Trophoblast cell (in vitro differentiated cells and primary cell): Measurements from ENCODE around the gene TFCP2L1.

Source experiments
- DNase-seq, 2 donors: peaks; one replicate each; pipeline ENCODE4 v3.0.0-alpha.2; 2016
- H2AFZ ChIP-seq: 2 replicates; pipeline ENCODE4 v1.6.1; 2013; ENCODE audit warnings: low read length, moderate library complexity, mild to moderate bottlenecking; ENCODE audit not compliant: insufficient read depth, poor library complexity
- H2AK5ac ChIP-seq: 2 replicates; pipeline ENCODE4 v1.6.1; 2013; ENCODE audit warnings: mild to moderate bottlenecking, low read length
- H2BK120ac ChIP-seq: 2 replicates; pipeline ENCODE4 v1.6.1; 2013; ENCODE audit warnings: low read length, mild to moderate bottlenecking, moderate library complexity; ENCODE audit not compliant: insufficient read depth, poor library complexity
- H2BK12ac ChIP-seq: 2 replicates; pipeline ENCODE4 v1.6.1; 2013; ENCODE audit warnings: mild to moderate bottlenecking, low read length, moderate library complexity
- H2BK5ac ChIP-seq: 2 replicates; pipeline ENCODE4 v1.6.1; 2013; ENCODE audit warnings: low read length, low read depth, moderate library complexity, mild to moderate bottlenecking; ENCODE audit not compliant: poor library complexity
- H3K14ac ChIP-seq: 2 replicates; pipeline ENCODE4 v1.6.1; 2013; ENCODE audit warnings: mild to moderate bottlenecking, low read length
- H3K18ac ChIP-seq: 2 replicates; pipeline ENCODE4 v1.6.1; 2013; ENCODE audit warnings: mild to moderate bottlenecking, low read length
- H3K23ac ChIP-seq: 2 replicates; pipeline ENCODE4 v1.6.1; 2013; ENCODE audit warnings: low read length
- H3K27ac ChIP-seq: 2 replicates; pipeline ENCODE4 v1.5.1; 2013; ENCODE audit warnings: low read depth, mild to moderate bottlenecking, inconsistent platforms, low read length, moderate library complexity
- H3K27me3 ChIP-seq: 2 replicates; pipeline ENCODE4 v1.6.1; 2013; ENCODE audit warnings: inconsistent platforms, mild to moderate bottlenecking, low read length, moderate library complexity; ENCODE audit not compliant: insufficient read depth
- H3K36me3 ChIP-seq, 2 experiments: 1 replicate in 1 of 2; 2 replicates in 1 of 2; pipeline ENCODE4 v1.6.1; 2013; ENCODE audit warnings: low read length in 2 of 2, mild to moderate bottlenecking in 2 of 2, moderate library complexity in 1 of 2; ENCODE audit not compliant: insufficient read depth in 2 of 2, control insufficient read depth in 1 of 2
- H3K4ac ChIP-seq: 2 replicates; pipeline ENCODE4 v1.6.1; 2013; ENCODE audit warnings: low read depth, mild to moderate bottlenecking, low read length, moderate library complexity
- H3K4me1 ChIP-seq, 2 experiments: 1 replicate in 1 of 2; 2 replicates in 1 of 2; pipeline ENCODE4 v1.6.1; 2013; ENCODE audit warnings: low read length in 2 of 2, mild to moderate bottlenecking in 2 of 2, moderate library complexity in 1 of 2; ENCODE audit not compliant: insufficient read depth in 2 of 2, control insufficient read depth in 1 of 2
- H3K4me2 ChIP-seq: 2 replicates; pipeline ENCODE4 v1.6.1; 2013; ENCODE audit warnings: inconsistent platforms, mild to moderate bottlenecking, low read length, moderate library complexity
- H3K4me3 ChIP-seq: 2 replicates; pipeline ENCODE4 v1.5.1; 2013; ENCODE audit warnings: mild to moderate bottlenecking, low read depth, low read length, inconsistent platforms
- H3K79me1 ChIP-seq: one replicate; pipeline ENCODE4 v1.6.1; 2013; ENCODE audit warnings: low read length
- H3K79me2 ChIP-seq: 2 replicates; pipeline ENCODE4 v1.6.1; 2013; ENCODE audit warnings: low read length, mild to moderate bottlenecking; ENCODE audit not compliant: control insufficient read depth, insufficient read depth, poor library complexity
- H3K9ac ChIP-seq: 2 replicates; pipeline ENCODE4 v1.6.1; 2013; ENCODE audit warnings: mild to moderate bottlenecking, low read length
- H3K9me3 ChIP-seq: 2 replicates; pipeline ENCODE4 v1.6.1; 2013; ENCODE audit warnings: low read depth, mild to moderate bottlenecking, control low read depth, inconsistent platforms, low read length; ENCODE audit not compliant: insufficient read depth
- H4K12ac ChIP-seq: 2 replicates; pipeline ENCODE4 v1.6.1; 2013; ENCODE audit warnings: low read depth, mild to moderate bottlenecking, low read length, moderate library complexity
- H4K8ac ChIP-seq: 2 replicates; pipeline ENCODE4 v1.6.1; 2013; ENCODE audit warnings: low read depth, mild to moderate bottlenecking, low read length, moderate library complexity
- H4K91ac ChIP-seq: one replicate; pipeline ENCODE4 v1.6.1; 2013; ENCODE audit warnings: low read depth, mild to moderate bottlenecking, low read length, moderate library complexity
- WGBS: extraction: QIAGEN DNeasy Blood & Tissue Kit; methylation state at CpG from one replicate; pipeline ENCODE4 v1.1.7; 2013; ENCODE audit warnings: missing lambda C conversion rate; ENCODE audit not compliant: insufficient read length, insufficient coverage; ENCODE audit errors: extremely low coverage; 5-methylcytosine and 5-hydroxymethylcytosine counted together

TFCP2L1 gene

DNA sequence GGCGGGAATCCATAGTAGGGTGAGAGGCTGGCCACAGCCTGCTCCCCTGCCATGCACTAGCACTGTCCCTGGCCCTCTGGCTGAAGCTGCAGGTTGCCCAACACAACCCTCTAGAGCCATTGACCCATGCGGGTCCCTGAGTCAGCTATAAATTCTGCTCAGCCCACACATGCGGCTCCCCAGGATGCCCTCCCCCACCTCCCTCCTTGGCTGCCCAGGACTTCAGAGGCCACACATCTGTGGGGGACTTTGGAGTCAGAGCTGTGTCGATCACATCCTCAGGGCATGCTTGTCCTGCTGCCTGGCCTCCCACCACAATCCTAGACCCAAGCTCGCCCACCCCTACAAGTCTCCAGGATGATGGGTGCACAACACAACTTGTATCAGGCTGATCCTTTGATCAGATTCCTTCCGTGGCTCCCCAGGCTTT lies 97.0 kb downstream of the TFCP2L1 start:
- Histone ChIP-seq H3K9me3 (peaks cover 3% of the 10 kb centered on the region), H3K4ac (no peak overlapping the region), H2BK12ac (no peak overlapping the region), H2AK5ac (no peak overlapping the region), H3K4me3 (no peak overlapping the region), H3K79me1 (no peaks in the 10 kb centered on the region), H4K91ac (no peak overlapping the region), H3K4me1 (no peaks in the 10 kb centered on the region), H4K12ac (no peak overlapping the region), H3K4me2 (no peak overlapping the region), H3K79me2 (no peaks in the 10 kb centered on the region), H3K9ac (no peak overlapping the region), H3K27ac (no peak overlapping the region), H3K23ac (no peak overlapping the region), H3K14ac (no peak overlapping the region), H2BK5ac (no peak overlapping the region), H3K18ac (no peak overlapping the region), H2AFZ (no peak overlapping the region), H3K36me3 (no peaks in the 10 kb centered on the region), H4K8ac (no peak overlapping the region), H3K27me3 (no peaks in the 10 kb centered on the region), H2BK120ac (no peak overlapping the region)
- WGBS = no CpG with 5 or more reads among the region's 6 CpGs
- DNase-seq = no peak

DNA sequence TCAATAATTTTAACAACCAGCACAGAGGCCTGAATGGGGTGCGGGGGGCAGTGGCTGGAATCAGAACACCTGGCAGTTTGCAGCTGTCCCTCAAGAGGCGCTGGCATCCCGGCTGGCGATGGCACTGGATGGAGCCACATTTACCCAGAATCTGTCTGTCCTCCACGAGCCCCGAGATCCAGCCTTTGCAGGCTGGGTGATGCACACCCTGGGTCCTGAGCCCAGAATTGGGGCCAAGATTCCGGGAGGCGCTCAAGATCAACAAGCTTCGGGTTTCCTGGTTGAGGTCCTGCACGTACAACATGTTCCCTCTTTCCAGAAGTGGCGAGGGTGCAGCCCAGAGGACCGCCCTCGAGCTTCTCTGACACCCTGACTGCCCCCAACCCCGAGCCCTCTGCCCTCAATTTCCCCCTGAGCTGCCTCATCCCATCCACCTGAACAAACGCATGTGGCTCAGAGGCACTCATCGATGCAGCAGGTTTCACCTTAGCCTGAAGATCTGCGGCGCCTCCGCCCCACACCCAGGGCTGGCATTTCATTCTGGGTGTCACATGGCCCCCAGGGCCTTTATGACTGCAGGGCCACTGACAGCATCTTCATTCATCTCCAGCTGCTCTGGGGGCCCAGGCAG lies 97.5 kb downstream of the TFCP2L1 start:
- H2BK5ac ChIP-seq = no peak overlapping the region
- no peak overlapping the region for H3K27ac ChIP-seq
- no peak overlapping the region for H3K23ac ChIP-seq
- no peaks in the 10 kb centered on the region for H3K36me3 ChIP-seq
- H3K9ac ChIP-seq = no peak overlapping the region
- no peaks in the 10 kb centered on the region for H3K79me2 ChIP-seq
- H3K27me3 ChIP-seq = no peaks in the 10 kb centered on the region
- H2BK120ac ChIP-seq = no peak overlapping the region
- H3K4me3 ChIP-seq = no peak overlapping the region
- DNase-seq = no peak
- H3K4me2 ChIP-seq = no peak overlapping the region
- H3K79me1 ChIP-seq = no peaks in the 10 kb centered on the region
- no CpG with 5 or more reads among the region's 19 CpGs for WGBS
- no peak overlapping the region for H2AK5ac ChIP-seq
- no peak overlapping the region for H4K91ac ChIP-seq
- no peak overlapping the region for H2BK12ac ChIP-seq
- no peak overlapping the region for H4K8ac ChIP-seq
- H2AFZ ChIP-seq = no peak overlapping the region
- H3K18ac ChIP-seq = no peak overlapping the region
- no peaks in the 10 kb centered on the region for H3K4me1 ChIP-seq
- H3K14ac ChIP-seq = no peak overlapping the region
- no peak overlapping the region for H4K12ac ChIP-seq
- no peak overlapping the region for H3K4ac ChIP-seq
- no peaks in the 10 kb centered on the region for H3K9me3 ChIP-seq

DNA sequence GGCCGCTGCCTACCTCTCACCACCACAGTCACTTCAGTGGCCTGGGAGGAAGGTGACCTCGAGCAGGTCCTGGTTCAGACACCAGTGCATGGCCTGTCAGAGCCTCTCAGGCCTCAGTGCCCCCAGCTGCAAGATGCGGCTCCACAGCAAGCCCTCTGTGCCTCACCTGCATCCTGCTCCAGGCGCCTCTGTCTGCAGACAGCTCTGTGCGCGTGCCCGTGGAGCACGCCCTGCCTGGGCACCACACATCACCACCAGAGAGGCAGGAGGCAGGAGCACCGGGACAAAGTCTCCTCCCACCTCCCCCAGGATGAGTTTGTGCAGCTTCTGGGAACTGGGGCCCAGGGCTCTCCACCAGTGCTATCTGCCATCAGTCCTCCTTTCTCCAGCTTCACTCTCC lies 98.7 kb downstream of the TFCP2L1 start:
- no peak overlapping the region for H3K4me3 ChIP-seq
- no peaks in the 10 kb centered on the region for H3K27me3 ChIP-seq
- H2AFZ ChIP-seq = no peak overlapping the region
- no peaks in the 10 kb centered on the region for H3K36me3 ChIP-seq
- no peaks in the 10 kb centered on the region for H3K79me2 ChIP-seq
- H3K9ac ChIP-seq = no peak overlapping the region
- H3K27ac ChIP-seq = no peak overlapping the region
- no peak overlapping the region for H3K4ac ChIP-seq
- H3K14ac ChIP-seq = no peak overlapping the region
- H3K23ac ChIP-seq = no peak overlapping the region
- H4K12ac ChIP-seq = no peak overlapping the region
- no peaks in the 10 kb centered on the region for H3K4me1 ChIP-seq
- no peaks in the 10 kb centered on the region for H3K79me1 ChIP-seq
- DNase-seq = no peak
- H3K4me2 ChIP-seq = no peak overlapping the region
- H3K18ac ChIP-seq = no peak overlapping the region
- H2BK120ac ChIP-seq = no peak overlapping the region
- no peak overlapping the region for H4K8ac ChIP-seq
- no peaks in the 10 kb centered on the region for H3K9me3 ChIP-seq
- H2BK12ac ChIP-seq = no peak overlapping the region
- no peak overlapping the region for H2AK5ac ChIP-seq
- WGBS = no CpG with 5 or more reads among the region's 9 CpGs
- H2BK5ac ChIP-seq = no peak overlapping the region
- H4K91ac ChIP-seq = no peak overlapping the region

DNA sequence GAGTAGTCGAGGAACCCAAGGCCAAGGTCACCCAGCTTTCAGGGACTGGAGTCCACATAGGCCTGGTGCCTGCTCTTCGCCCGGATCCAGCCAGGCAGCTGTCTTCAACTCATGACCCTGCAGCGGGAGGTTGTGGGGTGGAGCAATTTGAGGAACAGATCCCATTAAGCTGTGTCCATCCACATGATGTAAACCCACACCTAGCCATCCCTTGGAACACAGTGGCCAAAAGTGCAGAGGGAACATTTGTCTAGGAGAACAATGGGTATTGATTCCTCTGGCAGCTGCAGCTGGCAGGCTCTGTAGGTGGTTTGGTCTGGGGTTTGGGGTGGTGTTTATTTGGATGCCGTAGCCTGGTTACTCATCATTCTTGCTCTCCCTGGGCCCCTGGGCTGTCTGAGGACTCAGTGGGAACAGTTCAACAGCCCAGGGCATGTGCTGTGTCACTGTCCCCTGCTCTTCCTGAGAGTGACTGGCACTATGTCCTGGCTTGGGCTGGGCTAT lies 99.4 kb downstream of the TFCP2L1 start:
- H3K9ac ChIP-seq = no peak overlapping the region
- no peak overlapping the region for H3K18ac ChIP-seq
- no peaks in the 10 kb centered on the region for H3K27me3 ChIP-seq
- no peak overlapping the region for H2AK5ac ChIP-seq
- no CpG with 5 or more reads among the region's 5 CpGs for WGBS
- no peak overlapping the region for H2BK12ac ChIP-seq
- no peak overlapping the region for H3K23ac ChIP-seq
- no peak overlapping the region for H3K4ac ChIP-seq
- no peaks in the 10 kb centered on the region for H3K36me3 ChIP-seq
- H3K14ac ChIP-seq = no peak overlapping the region
- H3K9me3 ChIP-seq = no peaks in the 10 kb centered on the region
- H3K4me1 ChIP-seq = no peaks in the 10 kb centered on the region
- H3K4me2 ChIP-seq = no peak overlapping the region
- H3K27ac ChIP-seq = no peak overlapping the region
- no peak overlapping the region for H2BK120ac ChIP-seq
- no peak overlapping the region for H4K91ac ChIP-seq
- no peaks in the 10 kb centered on the region for H3K79me2 ChIP-seq
- no peak overlapping the region for H4K8ac ChIP-seq
- no peak for DNase-seq
- H3K79me1 ChIP-seq = no peaks in the 10 kb centered on the region
- H2BK5ac ChIP-seq = no peak overlapping the region
- H4K12ac ChIP-seq = no peak overlapping the region
- H2AFZ ChIP-seq = no peak overlapping the region
- H3K4me3 ChIP-seq = no peak overlapping the region
